Amygdala (tissue), 56 donors: ENCODE results near the gene COG7.
"Not testable (repeated sequence)": the region's sequence is repeated elsewhere in the genome, so short reads cannot be mapped to it uniquely, and the experiment has no call there.

Source experiments
- DNase-seq, 56 donors: peaks; one replicate each; lab custom pipeline; 2025; lab: John Stamatoyannopoulos, UW

COG7 gene

DNA sequence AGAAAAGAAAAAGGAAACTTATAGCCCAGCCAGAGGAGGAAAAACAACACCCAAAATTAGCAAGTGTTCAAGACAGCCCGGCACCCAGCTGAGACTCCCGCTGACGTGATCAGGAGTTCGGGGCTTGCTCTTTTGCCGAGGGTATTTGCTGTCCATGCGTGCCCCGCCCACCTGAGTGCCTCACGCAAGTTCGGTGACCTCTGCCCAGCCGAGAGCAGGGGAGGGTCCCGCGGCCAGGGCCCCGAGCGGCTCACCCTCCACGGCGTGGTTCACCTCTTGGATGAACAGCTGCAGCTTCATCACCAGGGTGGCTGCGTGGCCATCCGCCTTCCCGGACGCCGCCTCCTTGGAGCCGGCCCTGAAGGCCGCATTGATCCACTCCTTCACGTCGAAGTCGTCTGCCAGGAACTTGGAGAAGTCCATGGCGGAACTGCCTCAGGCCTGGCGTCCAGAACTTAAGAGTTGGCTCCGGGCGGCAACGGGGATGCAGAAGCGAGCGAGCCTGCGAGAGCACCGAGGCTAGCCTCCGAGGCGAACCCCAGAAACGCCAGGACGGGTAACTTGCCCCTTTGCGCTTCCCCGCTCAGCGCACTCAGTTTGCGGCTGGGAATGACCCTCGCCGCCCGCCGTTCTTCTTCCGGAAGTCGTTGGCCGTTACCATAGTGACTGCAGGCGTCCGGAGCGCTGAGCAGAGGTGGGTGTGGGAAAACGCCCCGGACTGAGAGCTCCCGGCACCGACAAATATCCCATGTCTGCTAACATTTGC is at the start of gene COG7:
COG7 (minus strand) TSS at position 618 of the 766 bp plus-strand sequence; CDS start at position 423, 195 bp downstream.
- DNase-seq = peak; percentile 25 to 93 (median 77)

DNA sequence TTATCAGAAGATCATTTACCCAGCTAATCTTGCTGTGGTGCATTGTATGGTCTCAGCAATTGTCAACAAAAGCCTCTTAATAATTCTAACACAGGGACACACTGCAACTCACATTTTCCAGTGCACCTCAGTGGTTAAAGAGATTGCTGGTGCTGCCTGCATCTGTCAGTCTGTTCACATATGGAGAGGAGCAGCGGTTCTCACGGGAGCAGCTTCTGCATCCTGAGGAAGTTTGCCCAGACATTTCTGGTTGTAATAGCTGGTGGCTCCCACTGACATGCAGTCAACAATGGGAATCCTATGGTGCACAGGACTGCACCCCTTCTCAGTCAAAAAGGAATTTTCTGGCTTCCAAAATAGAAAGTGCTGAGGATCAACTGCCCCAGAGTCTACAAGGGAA is 49.5 kb upstream of the COG7 start:
- no peak for DNase-seq

DNA sequence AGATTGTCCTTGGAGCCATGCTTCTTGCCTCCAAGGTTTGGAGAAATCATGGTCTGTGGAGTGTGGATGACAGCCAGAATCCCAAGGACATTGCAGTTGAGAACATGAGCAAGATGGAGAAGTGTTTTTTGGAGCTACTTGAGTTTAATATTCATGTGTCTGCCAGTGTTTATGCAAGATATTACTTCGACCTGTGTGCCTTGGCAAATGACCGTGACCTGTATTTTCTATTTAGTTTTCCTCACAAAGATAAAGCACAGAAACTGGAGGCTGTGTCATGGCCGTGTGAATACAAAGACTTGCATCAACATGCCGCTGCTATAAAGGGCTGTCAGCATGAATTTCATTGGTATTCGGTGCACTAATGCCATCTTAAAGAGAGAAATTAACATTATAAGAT is 48.3 kb upstream of the COG7 start:
- DNase-seq = no peak

DNA sequence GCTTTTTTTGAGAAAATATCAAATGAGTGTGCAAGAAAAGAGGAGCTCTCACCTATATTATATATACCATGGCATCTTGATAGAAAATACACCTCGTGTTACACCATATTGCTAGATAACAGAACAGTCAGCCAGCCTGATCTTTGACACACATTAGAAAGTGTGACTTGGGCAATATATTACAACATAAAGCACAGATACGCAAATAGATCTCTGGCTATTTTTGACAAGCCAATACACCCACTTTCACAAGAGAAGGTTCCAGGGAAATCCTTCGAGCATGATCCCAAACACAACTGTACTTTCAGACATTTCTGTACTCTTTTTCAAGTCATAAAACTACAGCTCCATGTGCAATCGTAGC is 47.9 kb upstream of the COG7 start:
- DNase-seq = no peak

DNA sequence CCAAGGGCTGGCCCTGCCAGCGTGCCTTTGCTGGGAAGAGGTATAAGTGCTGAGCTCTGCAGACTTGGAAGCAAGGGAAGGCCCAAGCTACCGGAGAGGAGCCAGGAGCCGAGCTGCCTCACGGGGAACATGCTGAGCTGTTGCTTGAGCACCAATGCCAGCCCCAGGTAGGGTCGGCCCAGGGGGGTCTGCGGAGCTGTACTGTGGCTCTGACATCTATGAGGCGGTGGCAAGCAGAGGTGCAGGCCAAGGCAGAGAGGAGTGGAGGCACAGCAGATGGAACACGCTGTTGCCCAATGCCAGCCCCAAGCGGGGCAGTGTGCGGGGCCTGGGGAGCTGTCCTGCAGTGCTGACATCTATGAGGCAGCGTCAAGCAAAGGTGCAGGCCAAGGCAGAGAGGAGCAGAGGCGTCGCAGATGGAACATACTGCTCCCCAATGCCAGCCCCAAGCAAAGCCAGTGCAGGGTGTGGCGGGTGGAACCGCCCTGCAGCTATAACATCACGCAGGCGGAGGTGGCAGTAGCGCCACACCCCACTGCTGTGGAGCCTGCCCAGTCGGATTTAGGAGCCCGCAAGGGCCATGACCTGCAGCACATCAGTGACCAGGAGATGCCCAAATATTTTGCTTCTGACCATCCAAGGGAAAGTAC is 47.3 kb upstream of the COG7 start:
- DNase-seq = no peak

DNA sequence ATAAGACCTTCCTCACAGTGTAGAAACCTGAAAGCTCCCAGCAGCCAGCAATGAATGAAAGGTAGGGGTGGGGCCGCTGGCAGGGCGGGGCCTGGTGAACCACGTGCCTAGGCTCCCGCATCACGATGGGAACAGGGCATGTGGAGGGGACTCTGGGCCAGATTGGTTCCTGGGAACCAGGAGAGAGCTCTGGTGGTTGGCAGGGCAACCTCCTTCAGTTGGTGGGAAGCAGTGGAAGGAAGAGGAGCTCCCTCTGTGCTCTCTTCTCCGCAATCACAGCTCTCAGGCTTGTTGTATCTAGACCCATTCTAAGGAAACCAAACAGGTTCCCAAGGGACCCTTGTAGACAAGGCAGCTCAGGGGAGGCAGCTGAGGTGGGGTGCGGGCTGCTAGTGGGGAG is 46.8 kb upstream of the COG7 start:
- peak in 2 of 56 donors; percentile 5 to 12 for DNase-seq

DNA sequence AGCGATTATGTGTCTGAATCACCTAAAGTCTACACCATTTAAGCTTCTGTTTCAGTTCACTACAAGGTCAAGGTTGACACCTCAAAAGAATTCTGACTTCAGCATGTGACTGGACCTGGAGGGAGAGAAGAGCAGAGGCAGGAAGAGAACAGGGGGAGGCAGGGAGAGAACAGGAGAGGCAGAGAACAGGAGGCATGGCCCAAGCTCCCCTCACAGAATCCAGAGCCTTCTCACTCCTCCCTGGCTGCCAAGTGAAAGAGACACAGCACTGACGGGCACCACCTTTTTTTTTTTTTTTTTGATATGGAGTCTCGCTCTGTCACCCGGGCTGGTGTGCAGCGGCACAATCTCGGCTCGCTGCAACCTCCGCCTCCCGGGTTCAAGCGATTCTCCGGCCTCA is 45.9 kb upstream of the COG7 start:
- DNase-seq = no peak

DNA sequence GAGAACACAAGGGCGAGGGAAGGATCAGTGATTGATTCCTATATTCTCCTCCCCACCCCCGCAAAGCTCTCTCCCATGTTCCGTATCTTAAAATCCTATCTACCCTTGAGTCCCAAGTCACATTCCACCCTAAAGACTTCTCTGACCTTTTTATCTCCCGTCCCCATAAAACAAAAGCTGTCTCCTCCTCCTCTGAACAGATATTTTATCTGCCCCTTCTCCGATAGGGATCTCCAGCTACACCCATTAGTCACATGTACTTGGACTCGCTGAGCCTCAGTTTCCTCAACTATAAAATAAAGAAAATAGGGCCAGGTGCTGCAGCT is 44.5 kb upstream of the COG7 start:
- no peak for DNase-seq

DNA sequence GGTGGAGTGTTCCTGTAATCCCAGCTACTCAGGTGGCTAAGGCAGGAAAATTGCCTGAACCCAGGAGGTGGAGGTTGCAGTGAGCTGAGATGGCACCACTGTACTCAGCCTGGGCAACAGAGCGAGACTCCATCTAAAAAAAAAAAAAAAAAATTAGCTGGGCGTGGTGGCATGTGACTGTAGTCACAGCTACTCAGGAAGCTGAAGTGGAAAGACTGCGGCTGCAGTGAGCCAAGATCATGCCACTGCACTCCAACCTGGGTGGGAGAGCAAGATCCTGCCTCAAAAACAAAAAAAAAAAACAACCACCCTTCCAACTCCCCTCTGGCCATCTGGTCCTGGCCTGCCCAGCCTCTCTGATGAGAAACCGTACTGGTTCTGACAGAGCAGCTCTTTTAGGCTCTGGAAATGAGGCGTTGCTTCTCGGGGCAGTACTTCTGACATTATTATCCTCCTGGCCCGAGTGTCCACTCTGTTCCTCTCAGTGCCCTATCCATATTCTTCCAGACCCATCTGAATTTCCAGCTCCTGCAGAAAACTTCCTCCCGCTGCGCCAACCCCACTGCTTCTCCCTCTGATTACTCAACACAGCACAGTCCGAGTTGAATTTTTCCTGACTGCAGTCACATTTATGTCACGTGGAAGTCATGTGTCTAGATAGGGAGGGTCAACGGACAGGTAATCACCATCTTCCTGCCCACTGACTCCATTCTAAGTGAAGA is 44.0 kb upstream of the COG7 start:
- no peak for DNase-seq

DNA sequence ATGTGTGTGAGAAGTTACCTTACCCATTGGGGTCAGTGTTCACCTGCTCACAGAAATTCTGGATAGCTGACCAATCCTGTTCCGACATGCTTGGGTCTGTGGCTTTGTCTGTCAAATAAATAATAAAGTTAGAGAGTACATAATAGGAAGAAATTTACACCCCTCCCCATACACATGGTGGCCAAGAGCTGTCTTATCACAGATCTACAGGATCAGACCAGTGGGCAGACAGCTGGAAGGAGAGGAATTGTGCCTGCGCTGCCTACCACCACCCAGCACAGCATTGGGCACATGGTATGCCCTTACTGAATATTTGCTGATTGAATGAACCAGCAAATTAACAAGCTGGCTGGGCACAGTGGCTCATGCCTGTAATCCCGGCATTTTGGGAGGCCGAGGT is 42.7 kb upstream of the COG7 start:
- no peak for DNase-seq

DNA sequence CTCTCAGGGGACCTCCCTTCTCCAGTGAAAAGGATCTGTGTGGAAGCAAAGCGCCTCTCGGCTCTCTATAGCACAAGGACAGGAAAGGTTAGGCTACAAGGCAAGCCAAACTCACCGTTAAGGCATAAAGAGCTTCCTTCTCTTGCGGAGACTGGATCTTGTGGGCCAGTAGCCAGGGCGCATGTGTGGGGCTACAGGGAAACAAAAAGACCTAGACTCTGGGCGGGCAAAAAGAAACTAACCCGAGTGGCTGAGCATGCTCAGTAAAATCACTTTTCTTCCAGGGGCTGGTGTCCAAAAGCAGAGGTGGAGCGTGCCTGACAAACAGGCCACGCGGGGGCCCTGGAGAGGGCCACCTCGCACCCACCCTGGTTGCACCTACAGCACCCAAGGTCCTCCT is 41.2 kb upstream of the COG7 start:
- no peak for DNase-seq

DNA sequence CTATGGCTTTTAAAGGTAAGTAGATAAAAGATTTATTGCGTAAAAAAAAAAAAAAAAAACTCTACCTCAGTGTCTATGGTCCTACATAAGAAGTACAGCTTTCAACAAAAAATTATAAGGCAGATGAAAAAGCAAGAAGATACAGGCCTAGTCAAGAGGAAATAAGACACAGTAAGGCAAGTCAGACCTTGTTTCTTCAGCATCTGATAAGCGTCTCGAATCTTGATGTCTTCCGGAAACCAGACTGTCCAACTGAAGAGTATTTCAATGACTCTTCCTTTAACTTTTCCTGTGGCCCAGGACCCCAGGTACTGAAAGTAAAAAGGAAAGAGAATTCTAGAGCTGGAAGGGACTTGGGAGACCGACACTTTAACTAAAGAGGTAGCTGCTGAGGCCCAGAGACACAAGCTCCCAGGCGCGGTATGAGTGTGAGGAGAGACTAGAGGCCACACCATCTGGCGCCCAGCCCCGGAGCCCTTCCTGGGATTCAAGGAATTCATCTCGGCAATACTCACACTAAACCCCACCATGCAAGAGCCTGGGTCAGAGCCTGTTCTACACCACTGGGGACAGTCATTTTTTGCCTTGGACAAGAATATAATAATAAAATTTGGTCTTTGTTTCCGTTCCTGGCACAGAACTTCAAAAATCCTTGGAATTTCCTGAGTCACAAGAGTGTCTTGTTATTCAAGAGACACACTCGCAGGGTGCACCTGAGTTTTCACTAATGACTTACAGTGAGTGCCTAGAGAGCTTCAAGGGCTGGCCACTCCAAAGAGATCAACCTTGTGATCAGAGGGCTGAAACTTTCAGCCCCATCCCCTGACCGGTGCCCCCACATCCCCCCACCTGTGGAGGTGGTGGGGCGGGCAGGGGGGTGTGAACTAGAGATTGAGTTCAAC is 38.8 kb upstream of the COG7 start:
- no peak for DNase-seq

DNA sequence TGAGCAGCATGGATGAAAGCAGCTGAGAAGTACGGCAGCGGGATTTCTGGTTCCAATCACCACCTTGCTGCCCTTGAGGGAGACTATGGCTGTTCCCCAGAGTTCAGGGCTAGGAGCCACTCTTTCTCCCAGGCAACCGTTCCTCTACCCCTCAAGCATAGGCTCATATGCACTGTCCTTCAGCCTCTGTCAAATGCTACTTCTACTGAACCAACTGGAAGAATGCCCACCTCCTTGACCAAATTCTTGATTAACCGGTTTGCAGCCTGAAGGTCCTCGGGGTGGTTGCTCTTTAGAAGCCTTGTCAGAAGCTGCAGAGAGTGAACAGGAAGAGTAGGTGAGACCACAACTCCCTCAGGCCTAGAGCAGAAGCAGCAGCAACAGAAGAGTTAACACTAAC is 33.5 kb upstream of the COG7 start:
- DNase-seq = no peak

DNA sequence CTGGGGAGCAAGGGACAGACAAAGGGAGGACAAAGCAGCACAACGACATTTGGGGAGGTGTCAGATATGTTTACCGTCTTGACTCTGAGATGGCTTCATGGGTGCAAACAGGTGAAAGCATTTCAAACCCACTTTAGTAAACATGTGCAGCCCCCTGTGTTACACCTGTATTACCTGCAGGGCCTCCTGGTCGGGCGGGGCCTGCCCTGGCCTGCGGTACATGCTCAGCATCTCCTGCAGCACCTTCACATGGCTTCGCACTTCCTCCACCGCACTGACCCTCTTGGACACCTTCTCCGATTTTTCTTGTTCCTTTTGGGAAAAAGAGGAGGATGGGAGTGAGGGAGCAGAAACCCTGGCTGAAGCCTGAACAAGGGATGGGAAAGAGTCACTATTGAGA is 32.9 kb upstream of the COG7 start:
- no peak for DNase-seq

DNA sequence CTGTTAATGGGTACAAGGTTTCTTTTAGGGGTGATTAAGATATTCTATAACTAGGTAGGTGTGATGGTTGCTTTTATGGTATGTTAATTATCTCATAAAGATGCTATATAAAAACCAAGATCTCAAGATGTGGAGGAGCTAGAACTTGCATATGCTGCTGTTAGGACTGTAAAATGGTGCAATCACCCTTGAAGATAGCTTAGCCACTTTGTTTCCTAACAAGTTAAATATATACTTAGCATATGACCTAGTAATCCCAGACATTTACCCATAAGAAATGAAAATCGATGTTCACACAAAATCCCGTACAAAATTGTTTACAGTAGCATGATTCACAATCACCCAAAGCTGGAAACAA is 32.2 kb upstream of the COG7 start:
- no peak for DNase-seq

DNA sequence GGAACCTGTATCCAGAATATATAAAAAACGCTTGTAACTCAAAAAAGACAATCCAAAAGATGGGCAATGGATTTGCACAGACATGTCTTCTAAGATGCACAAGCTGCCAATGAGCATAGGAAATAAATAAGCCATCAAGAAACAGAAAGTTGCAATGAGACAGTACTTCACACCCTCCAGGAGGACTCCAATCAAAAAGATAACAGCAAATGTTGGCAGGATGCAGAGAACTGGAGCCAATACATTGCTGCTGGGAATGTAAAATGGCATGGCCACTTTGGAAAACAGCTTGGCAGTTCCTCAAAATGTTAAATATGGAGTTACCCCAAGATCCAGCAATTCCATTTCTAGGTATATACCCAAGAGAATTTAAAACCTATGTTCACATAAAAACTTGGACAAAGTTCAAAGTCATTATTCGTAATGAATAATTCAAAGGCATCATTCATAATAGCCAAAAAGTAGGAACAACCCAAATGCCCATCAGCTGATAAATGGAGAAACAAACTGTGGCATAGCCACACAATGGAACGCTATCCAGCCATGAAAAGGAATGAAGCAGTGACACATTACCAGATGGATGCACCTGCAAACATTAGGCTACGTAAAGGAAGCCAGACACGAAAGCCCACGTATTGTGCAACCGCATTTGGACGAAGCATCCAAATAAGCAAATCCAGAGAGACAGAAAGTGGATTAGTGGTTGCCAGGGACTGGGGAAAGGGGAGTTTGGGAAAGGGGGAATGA is 31.7 kb upstream of the COG7 start:
- no peak for DNase-seq

DNA sequence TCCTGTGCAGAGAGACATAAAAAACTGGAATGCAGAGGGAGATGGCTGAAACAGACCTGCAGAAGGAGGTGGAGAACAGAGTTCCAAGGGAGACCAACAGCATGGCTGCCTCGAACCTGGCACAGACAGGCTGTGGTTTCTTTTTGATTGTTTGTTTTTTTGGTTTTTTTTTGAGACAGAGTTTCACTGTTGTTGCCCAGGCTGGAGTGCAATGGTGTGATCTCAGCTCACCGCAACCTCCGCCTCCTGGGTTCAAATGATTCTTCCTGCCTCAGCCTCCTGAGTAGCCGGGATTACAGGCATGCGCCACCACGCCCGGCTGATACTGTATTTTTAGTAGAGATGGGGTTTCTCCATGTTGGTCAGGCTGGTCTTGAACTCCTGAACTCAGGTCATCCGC is 30.5 kb upstream of the COG7 start:
- DNase-seq = not testable (repeated sequence)

DNA sequence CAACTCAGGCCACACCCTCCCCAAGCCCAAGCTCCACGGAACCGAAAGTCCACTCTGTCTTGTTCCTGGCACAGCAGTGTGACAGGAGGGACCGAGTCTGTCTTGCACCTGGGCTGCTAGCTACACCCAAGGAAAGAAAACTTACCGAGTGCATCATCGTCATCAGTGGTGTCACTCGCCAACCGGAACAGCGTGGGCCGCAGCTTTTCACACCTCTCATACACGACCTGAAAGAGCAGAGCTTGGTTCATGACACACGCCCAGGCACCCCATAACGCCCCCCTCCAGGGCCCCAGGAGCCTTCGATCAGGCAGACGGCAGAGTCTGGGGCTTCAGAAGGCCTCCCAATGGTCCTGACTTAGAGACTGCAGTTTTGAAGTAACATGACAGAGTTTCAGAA is 29.8 kb upstream of the COG7 start:
- no peak for DNase-seq

DNA sequence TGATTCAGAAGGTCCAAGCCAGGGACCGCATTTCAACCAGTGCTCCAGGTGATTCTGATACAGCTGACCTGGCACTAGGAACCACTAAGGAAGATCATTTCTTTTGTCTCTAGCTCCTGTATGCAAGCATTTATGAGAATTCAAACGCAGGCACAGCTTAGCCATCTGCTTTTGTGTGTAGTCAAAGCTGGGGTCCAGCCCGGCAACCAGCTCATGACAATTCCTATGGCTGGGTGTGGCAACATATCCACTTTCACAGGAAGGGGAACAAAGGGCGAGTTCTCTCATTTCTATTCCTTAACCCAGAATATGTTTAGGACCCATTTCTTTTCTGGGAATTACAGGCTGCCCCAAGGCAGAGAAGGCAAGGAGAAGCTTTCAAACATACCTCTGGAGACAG is 27.3 kb upstream of the COG7 start:
- no peak for DNase-seq

DNA sequence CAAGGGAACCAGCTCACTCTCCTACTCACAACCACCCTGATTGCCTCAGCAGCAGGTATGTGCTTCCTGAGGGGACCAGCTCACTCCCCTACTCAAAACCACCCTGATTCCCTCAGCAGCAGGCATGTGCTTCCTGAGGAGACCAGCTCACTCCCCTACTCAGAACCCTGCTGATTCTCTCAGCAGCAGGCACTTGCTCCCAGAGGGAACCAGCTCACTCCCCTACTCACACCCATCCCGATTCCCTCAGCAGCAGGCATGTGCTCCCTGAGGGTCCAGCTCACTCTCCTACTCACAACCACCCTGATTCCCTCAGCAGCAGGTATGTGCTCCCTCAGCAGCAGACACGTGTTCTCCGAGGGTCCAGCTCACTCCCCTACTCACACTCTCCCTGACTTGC is 26.1 kb upstream of the COG7 start:
- no peak for DNase-seq
